ENCODE measurements around the gene JMJD1C. TPM values are rescaled to one million over a fixed set of nuclear protein-coding genes. Genes with fewer than 3 reads are reported as not detected.
A peak's percentile ranks its signal among the peaks of the same experiment; 100 is the strongest.

Gene JMJD1C
- total RNA-seq, 1 donor from 2014 or later = 120 TPM

GRCh38 chr10:63201118-63201517, 264.7 kb downstream of the JMJD1C start:
- no peak overlapping the region for H3K4me3 Mint-ChIP-seq (ENCODE audit: unreplicated experiment)
- H3K4me1 Mint-ChIP-seq (ENCODE audit: unreplicated experiment) = peaks cover 58% of the 10 kb centered on the region
- no peaks in the 10 kb centered on the region for H3K27me3 Mint-ChIP-seq (ENCODE audit: unreplicated experiment)
- peaks cover 32% of the 10 kb centered on the region for H3K36me3 Mint-ChIP-seq (ENCODE audit: unreplicated experiment)
- DNase-seq (ENCODE audit: extremely low spot score, unreplicated experiment) = no peak
- TF ChIP-seq CTCF (IDR thresholded peaks at IDR 0.05) = no peak
- H3K27ac Mint-ChIP-seq (ENCODE audit: unreplicated experiment) = no peak overlapping the region
- no peaks in the 10 kb centered on the region for H3K9me3 Mint-ChIP-seq (ENCODE audit: unreplicated experiment)

- peaks cover 32% of the 10 kb centered on the region for H3K36me3 Mint-ChIP-seq (ENCODE audit: unreplicated experiment)
- no peak for TF ChIP-seq CTCF (IDR thresholded peaks at IDR 0.05)
- H3K9me3 Mint-ChIP-seq (ENCODE audit: unreplicated experiment) = no peaks in the 10 kb centered on the region
- no peak overlapping the region for H3K4me3 Mint-ChIP-seq (ENCODE audit: unreplicated experiment)
- peaks cover 58% of the 10 kb centered on the region for H3K4me1 Mint-ChIP-seq (ENCODE audit: unreplicated experiment)
- DNase-seq (ENCODE audit: extremely low spot score, unreplicated experiment) = no peak
- H3K27me3 Mint-ChIP-seq (ENCODE audit: unreplicated experiment) = no peaks in the 10 kb centered on the region
- peak overlapping the region; percentile 27 for H3K27ac Mint-ChIP-seq (ENCODE audit: unreplicated experiment)
Observed at GRCh38 chr10:63200431-63200830, 265.3 kb downstream of the JMJD1C start.

DNA sequence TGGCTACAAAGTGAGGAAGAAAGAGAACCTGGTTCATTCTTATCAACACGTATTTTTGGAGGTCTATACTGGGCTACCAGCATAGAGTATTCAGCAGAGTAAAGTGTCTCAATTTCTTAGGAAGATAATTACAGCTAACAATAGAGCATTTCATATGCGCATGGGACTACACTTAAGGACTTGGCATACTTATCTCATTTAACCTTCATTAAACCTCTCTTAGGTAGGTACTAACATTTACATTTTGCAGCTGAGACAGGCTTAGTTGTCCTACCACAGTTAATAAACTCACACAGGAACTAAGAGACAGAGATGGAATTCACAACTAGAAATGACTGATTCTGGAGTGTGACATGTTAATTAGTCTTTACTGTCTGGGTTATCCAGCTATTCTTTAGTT, 266.1 kb downstream of the JMJD1C start:
- Mint-ChIP-seq H3K9me3 (ENCODE audit: unreplicated experiment) (no peaks in the 10 kb centered on the region), H3K27ac (ENCODE audit: unreplicated experiment) (peak overlapping the region; percentile 16), H3K27me3 (ENCODE audit: unreplicated experiment) (no peaks in the 10 kb centered on the region), H3K4me3 (ENCODE audit: unreplicated experiment) (no peak overlapping the region), H3K36me3 (ENCODE audit: unreplicated experiment) (peaks cover 28% of the 10 kb centered on the region), H3K4me1 (ENCODE audit: unreplicated experiment) (peaks cover 52% of the 10 kb centered on the region)
- no peak for DNase-seq (ENCODE audit: extremely low spot score, unreplicated experiment)
- no peak for TF ChIP-seq CTCF (IDR thresholded peaks at IDR 0.05)

GRCh38 chr10:63197344-63198092, 268.3 kb downstream of the JMJD1C start:
- H3K4me3 Mint-ChIP-seq (ENCODE audit: unreplicated experiment) = peak overlapping the region; percentile 23
- peaks cover 39% of the 10 kb centered on the region for H3K36me3 Mint-ChIP-seq (ENCODE audit: unreplicated experiment)
- H3K27ac Mint-ChIP-seq (ENCODE audit: unreplicated experiment) = peak overlapping the region; percentile 66
- H3K27me3 Mint-ChIP-seq (ENCODE audit: unreplicated experiment) = no peaks in the 10 kb centered on the region
- H3K9me3 Mint-ChIP-seq (ENCODE audit: unreplicated experiment) = no peaks in the 10 kb centered on the region
- no peak for DNase-seq (ENCODE audit: extremely low spot score, unreplicated experiment)
- peaks cover 44% of the 10 kb centered on the region for H3K4me1 Mint-ChIP-seq (ENCODE audit: unreplicated experiment)
- TF ChIP-seq CTCF (IDR thresholded peaks at IDR 0.05) = no peak

DNA sequence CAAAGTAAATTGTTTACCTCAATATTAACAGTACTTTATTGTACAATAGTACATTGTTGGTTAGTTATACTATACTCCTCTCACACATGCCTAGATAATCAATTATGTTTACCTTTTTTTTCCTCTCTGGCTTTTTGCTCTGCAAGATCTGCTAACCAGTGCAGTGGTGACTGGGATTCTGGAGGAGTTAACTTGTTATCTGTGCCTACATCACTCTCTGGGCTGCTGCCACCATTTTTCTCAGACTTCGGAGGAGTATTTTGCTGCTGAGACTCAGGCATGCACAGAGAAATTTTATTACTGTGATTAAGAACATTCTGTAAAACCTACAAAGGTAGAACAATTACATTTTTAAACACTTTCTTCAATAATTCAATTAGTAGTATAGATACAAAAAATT, 273.0 kb downstream of the JMJD1C start:
- no peak for DNase-seq (ENCODE audit: extremely low spot score, unreplicated experiment)
- H3K4me3 Mint-ChIP-seq (ENCODE audit: unreplicated experiment) = no peak overlapping the region
- no peaks in the 10 kb centered on the region for H3K9me3 Mint-ChIP-seq (ENCODE audit: unreplicated experiment)
- no peak overlapping the region for H3K27ac Mint-ChIP-seq (ENCODE audit: unreplicated experiment)
- H3K4me1 Mint-ChIP-seq (ENCODE audit: unreplicated experiment) = peaks cover 16% of the 10 kb centered on the region
- TF ChIP-seq CTCF (IDR thresholded peaks at IDR 0.05) = no peak
- peaks cover 56% of the 10 kb centered on the region for H3K36me3 Mint-ChIP-seq (ENCODE audit: unreplicated experiment)
- H3K27me3 Mint-ChIP-seq (ENCODE audit: unreplicated experiment) = no peaks in the 10 kb centered on the region

Measured in osteocyte (in vitro differentiated cells).